Measurements from ENCODE around the gene RFTN1.

GRCh38 chr3:16455001-16455400 is 58.5 kb downstream of the RFTN1 start:
- no peak for TF ChIP-seq SUZ12 (IDR thresholded peaks at IDR 0.05)
- no peak for TF ChIP-seq PKNOX1 (IDR thresholded peaks at IDR 0.05)
- TF ChIP-seq FOXA1 (IDR thresholded peaks at IDR 0.05) = no peak
- TF ChIP-seq SP1 (IDR thresholded peaks at IDR 0.05) = no peak
- TF ChIP-seq FOXK2 (IDR thresholded peaks at IDR 0.05) = no peak
- TF ChIP-seq ARNT (IDR thresholded peaks at IDR 0.05) = no peak
- no peak for TF ChIP-seq FOXM1 (IDR thresholded peaks at IDR 0.05; ENCODE audit: borderline replicate concordance)
- TF ChIP-seq BHLHE40 (IDR thresholded peaks at IDR 0.05; ENCODE audit: borderline replicate concordance) = no peak
- no peak for TF ChIP-seq TARDBP (IDR thresholded peaks at IDR 0.05)

Data from HEK293T (cell line).